GM13977 (cell line): ENCODE data around the gene ARHGAP15.
A peak's percentile ranks its signal among the peaks of the same experiment; 100 is the strongest.

Experiments
- DNase-seq: peaks from one replicate; pipeline ENCODE4 v3.0.0; 2012; ENCODE audit warnings: low spot score
- CTCF ChIP-seq: IDR thresholded peaks from 2 replicates; pipeline ENCODE4 v1.5.1; 2012; ENCODE audit warnings: mild to moderate bottlenecking, control low read depth; ENCODE audit not compliant: insufficient read depth; ENCODE audit errors: extremely low read depth, missing control alignments
- in situ Hi-C: fragments of 300-500 bp; cut with MboI; formaldehyde crosslinking; loops from one replicate; pipeline ENCODE4 v1.12.0; 2022; ENCODE audit warnings: low sequenced_read_pairs, low pct_unique_long_range_greater_than_20kb, mixed read lengths, inconsistent platforms; ENCODE audit not compliant: unreplicated experiment

Gene ARHGAP15

GRCh38 chr2:143162123-143162837, 33.1 kb downstream of the ARHGAP15 start:
- in situ Hi-C loops = no loop called here
- no peak for DNase-seq
- peak; percentile 75 for TF ChIP-seq CTCF

- no peak for DNase-seq
- in situ Hi-C loops = no loop called here
- no peak for TF ChIP-seq CTCF
These were observed 33.8 kb downstream of the ARHGAP15 start for GRCh38 chr2:143162997-143163396.

- DNase-seq = no peak
- in situ Hi-C loops = no loop called here
- no peak for TF ChIP-seq CTCF
These were observed 34.3 kb downstream of the ARHGAP15 start for GRCh38 chr2:143163499-143163898.

GRCh38 chr2:143165291-143165690, 36.1 kb downstream of the ARHGAP15 start:
- DNase-seq = no peak
- in situ Hi-C loops = no loop called here
- no peak for TF ChIP-seq CTCF

GRCh38 chr2:143169105-143169504, 39.9 kb downstream of the ARHGAP15 start:
- in situ Hi-C loops = no loop called here
- TF ChIP-seq CTCF = no peak
- DNase-seq = no peak

- DNase-seq = no peak
- in situ Hi-C loops = no loop called here
These were observed 42.6 kb downstream of the ARHGAP15 start for GRCh38 chr2:143171817-143172216.

More at GRCh38 chr2:143171817-143172216, 42.6 kb downstream of the ARHGAP15 start:
- TF ChIP-seq CTCF = no peak
